GM12878 (cell line): ENCODE measurements around the gene HIBCH. TPM values are rescaled to one million over a fixed set of nuclear protein-coding genes. Genes with fewer than 3 reads are reported as not detected.

ENCODE experiments used
- ATAC-seq: fragments of 200-7000 bp; cut with Tn5 transposase; 3 replicates; pipeline ENCODE4 v1.9.1; 2020; ENCODE audit warnings: mild to moderate bottlenecking, moderate library complexity
- BruUV-seq: library from RNA; stranded (reverse); fragments of 400-500 nt; replicated peaks from 2 replicates; lab custom pipeline; 2021; lab: Mats Ljungman, UMichigan
- CTCF ChIA-PET: fragments of 300-600 bp; sonication (Branson Sonifier 250); formaldehyde crosslinking; extraction: SDS; loops from one replicate; lab custom pipeline; 2021; ENCODE audit warnings: inconsistent platforms; lab: Yijun Ruan, JAX
- POLR2A ChIA-PET: fragments of 350-600 bp; formaldehyde crosslinking; extraction: SDS; loops from one replicate; lab custom pipeline; 2021; ENCODE audit warnings: inconsistent platforms; lab: Charles Lee
- RAD21 ChIA-PET: fragments of 300-600 bp; sonication (Branson Sonifier 250); formaldehyde crosslinking; loops from one replicate; lab custom pipeline; 2023; ENCODE audit warnings: antibody characterized with exemption; ENCODE audit not compliant: unreplicated experiment; lab: Charles Lee
- SMC1A ChIA-PET: fragments of 300-600 bp; sonication (Branson Sonifier 250); formaldehyde crosslinking; loops from one replicate; lab custom pipeline; 2023; ENCODE audit not compliant: unreplicated experiment, uncharacterized antibody; lab: Charles Lee
- DNase-seq: peaks from one replicate; pipeline ENCODE4 v3.0.0-alpha.2; 2011; ENCODE audit warnings: low read depth, low spot score
- FAIRE-seq: peaks from 3 replicates; lab custom pipeline; 2011; peaks lifted over from hg19 to GRCh38; lab: Jason Lieb, UNC
- H2AFZ ChIP-seq: 2 replicates; pipeline ENCODE4 v1.6.0; 2011; ENCODE audit warnings: low read depth, low read length, control low read depth; ENCODE audit not compliant: control insufficient read depth
- H3K27ac ChIP-seq: 2 replicates; pipeline ENCODE4 v1.5.1; 2011; ENCODE audit warnings: control low read depth; ENCODE audit not compliant: control insufficient read depth, insufficient read depth
- H3K27me3 ChIP-seq, 2 experiments: replicated peaks in 1 of 2; 2 replicates each; pipeline versions ENCODE4 v1.6.0 to v1.6.1; 2011; ENCODE audit warnings: low read length in 1 of 2; ENCODE audit not compliant: control insufficient read depth in 2 of 2, insufficient read depth in 2 of 2
- H3K36me3 ChIP-seq, 2 experiments: 2 replicates each; pipeline ENCODE4 v1.5.1; 2011; ENCODE audit warnings: low read length in 1 of 2; ENCODE audit not compliant: control insufficient read depth in 2 of 2, insufficient read depth in 2 of 2
- H3K4me1 ChIP-seq: 2 replicates; pipeline ENCODE4 v1.6.1; 2011; ENCODE audit warnings: mild to moderate bottlenecking, low read length, moderate library complexity, mixed read lengths; ENCODE audit not compliant: control insufficient read depth, insufficient read depth
- H3K4me2 ChIP-seq: 2 replicates; pipeline ENCODE4 v1.6.0; 2011; ENCODE audit warnings: control low read depth; ENCODE audit not compliant: control insufficient read depth, insufficient read depth
- H3K4me3 ChIP-seq: fragments of 200-600 bp; sonication (generic); 2 replicates; pipeline ENCODE4 v1.5.1; 2016
- H3K79me2 ChIP-seq: 2 replicates; pipeline ENCODE4 v1.6.0; 2011; ENCODE audit warnings: low read length; ENCODE audit not compliant: control insufficient read depth, insufficient read depth
- H3K9ac ChIP-seq: 2 replicates; pipeline ENCODE4 v1.8.0; 2011; ENCODE audit warnings: low read length, control low read depth, mixed read lengths; ENCODE audit not compliant: control insufficient read depth, insufficient read depth
- H3K9me3 ChIP-seq: replicated peaks from 3 replicates; pipeline ENCODE4 v1.5.1; 2011; ENCODE audit warnings: mild to moderate bottlenecking, low read length; ENCODE audit not compliant: control insufficient read depth, insufficient read depth
- H4K20me1 ChIP-seq: 2 replicates; pipeline ENCODE4 v1.6.0; 2011; ENCODE audit not compliant: control insufficient read depth, insufficient read depth
- SUZ12 ChIP-seq: fragments of 200-600 bp; sonication (generic); IDR thresholded peaks from one replicate; pipeline ENCODE4 v1.6.1; 2018; ENCODE audit warnings: antibody characterized with exemption, mild to moderate bottlenecking; ENCODE audit not compliant: unreplicated experiment
- WGBS: methylation state at CpG from one replicate; pipeline ENCODE4 v1.1.6; 2016; ENCODE audit warnings: low lambda C conversion rate; ENCODE audit not compliant: insufficient replicate concordance, insufficient coverage; ENCODE audit errors: missing lambda C conversion rate; 5-methylcytosine and 5-hydroxymethylcytosine counted together
- in situ Hi-C: fragments of 300-500 bp; cut with MboI; formaldehyde crosslinking; loops from 9 replicates; pipeline ENCODE4 v1.14.3; 2018; ENCODE audit warnings: mixed read lengths
- intact Hi-C: fragments of 100-400 bp; cut with micrococcal nuclease; formaldehyde crosslinking; loops from one replicate; pipeline ENCODE4 v1.14.2; 2022; ENCODE audit not compliant: unreplicated experiment
- polyA plus RNA-seq, 11 experiments: library from polyadenylated mRNA; depleted of rRNA in 4 of 11; unstranded in 6 of 11; stranded (reverse) in 5 of 11; fragments of >200 nt; fragmentation: Nextera tagmentation in 4 of 11; fragmentation: Illumina TruSeq in 1 of 11; extraction: Ambion mirVana in 4 of 11; extraction: Trizol in 1 of 11; gene quantifications; 1 replicate in 1 of 11; 2 replicates in 10 of 11; pipeline versions ENCODE4 v1.2.1 to v1.2.3, GENCODE V29; 2011 to 2016; ENCODE audit warnings: inconsistent platforms in 2 of 11, missing spikeins in 2 of 11, low read depth in 1 of 11
- total RNA-seq, 4 experiments: library from RNA; depleted of rRNA in 3 of 4; stranded (reverse); fragments of >200 nt in 3 of 4; fragmentation: Illumina TruSeq in 1 of 4; extraction: Trizol in 1 of 4; gene quantifications; 2 replicates each; pipeline versions ENCODE4 v1.2.1 to v1.2.3, GENCODE V29; 2013 to 2021
- TF ChIP-seq, protein P1 (sequence below): IDR thresholded peaks from 2 replicates; pipeline ENCODE4 v1.6.1; 2011; ENCODE audit warnings: mild to moderate bottlenecking, low read depth, low read length, moderate library complexity; ENCODE audit not compliant: insufficient replicate concordance
- TF ChIP-seq, protein P2 (sequence below): IDR thresholded peaks from 2 replicates; pipeline ENCODE4 v1.6.1; 2011; ENCODE audit warnings: borderline replicate concordance, low read depth, mild to moderate bottlenecking, moderate library complexity, low read length; ENCODE audit not compliant: insufficient read depth, poor library complexity, severe bottlenecking

The HIBCH gene
- total and polyA plus RNA-seq, 10 of the 15 experiments (the other 5 are each of a cell fraction or from before 2014, with no cell fraction given): 22.3 to 81.0 (median 37.4) TPM

GRCh38 chr2:190365499-190366204 is 46.0 kb upstream of the HIBCH start:
- in situ Hi-C loops (no loop called here), intact Hi-C loops (no loop called here)
- H3K9me3 ChIP-seq: no peaks in the 10 kb centered on the region
- DNase-seq (no peak), FAIRE-seq (no peak), ATAC-seq (no peak)
- H4K20me1 ChIP-seq: no peaks in the 10 kb centered on the region
- H3K4me3 ChIP-seq: no peak overlapping the region
- H3K27ac ChIP-seq: no peak overlapping the region
- CTCF ChIA-PET: interaction anchor here (1.0 to 2.4 kb wide), 3 partner anchors 21 to 315 kb away, joined by 3 to 9 read pairs (median 8); partner anchors contain the start of gene INPP1
- H3K4me1 ChIP-seq: no peaks in the 10 kb centered on the region
- H3K9ac ChIP-seq: no peak overlapping the region
- 91% methylated on average over 19 of the region's 19 CpGs for WGBS
- no peak overlapping the region for H2AFZ ChIP-seq
- RAD21 ChIA-PET: interaction anchor here (1.0 kb wide), 1 partner anchor 314 kb away, joined by 3 read pairs; no protein-coding TSS in a partner anchor
- TF ChIP-seq, protein P1, sequence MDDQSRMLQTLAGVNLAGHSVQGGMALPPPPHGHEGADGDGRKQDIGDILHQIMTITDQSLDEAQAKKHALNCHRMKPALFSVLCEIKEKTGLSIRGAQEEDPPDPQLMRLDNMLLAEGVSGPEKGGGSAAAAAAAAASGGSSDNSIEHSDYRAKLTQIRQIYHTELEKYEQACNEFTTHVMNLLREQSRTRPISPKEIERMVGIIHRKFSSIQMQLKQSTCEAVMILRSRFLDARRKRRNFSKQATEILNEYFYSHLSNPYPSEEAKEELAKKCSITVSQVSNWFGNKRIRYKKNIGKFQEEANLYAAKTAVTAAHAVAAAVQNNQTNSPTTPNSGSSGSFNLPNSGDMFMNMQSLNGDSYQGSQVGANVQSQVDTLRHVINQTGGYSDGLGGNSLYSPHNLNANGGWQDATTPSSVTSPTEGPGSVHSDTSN: peak; percentile 34
- no peak for TF ChIP-seq SUZ12
- TF ChIP-seq, protein P2, sequence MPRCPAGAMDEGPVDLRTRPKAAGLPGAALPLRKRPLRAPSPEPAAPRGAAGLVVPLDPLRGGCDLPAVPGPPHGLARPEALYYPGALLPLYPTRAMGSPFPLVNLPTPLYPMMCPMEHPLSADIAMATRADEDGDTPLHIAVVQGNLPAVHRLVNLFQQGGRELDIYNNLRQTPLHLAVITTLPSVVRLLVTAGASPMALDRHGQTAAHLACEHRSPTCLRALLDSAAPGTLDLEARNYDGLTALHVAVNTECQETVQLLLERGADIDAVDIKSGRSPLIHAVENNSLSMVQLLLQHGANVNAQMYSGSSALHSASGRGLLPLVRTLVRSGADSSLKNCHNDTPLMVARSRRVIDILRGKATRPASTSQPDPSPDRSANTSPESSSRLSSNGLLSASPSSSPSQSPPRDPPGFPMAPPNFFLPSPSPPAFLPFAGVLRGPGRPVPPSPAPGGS: peak; percentile 91
- no peak overlapping the region for H3K4me2 ChIP-seq
- no TSS peak for BruUV-seq
- H3K79me2 ChIP-seq: peaks cover 2% of the 10 kb centered on the region
- SMC1A ChIA-PET: interaction anchor here (1.1 to 2.6 kb wide), 3 partner anchors 10 to 21 kb away, joined by 3 to 15 read pairs (median 3); partner anchors contain the start of gene INPP1
- H3K36me3 ChIP-seq: no peaks in the 10 kb centered on the region
- POLR2A ChIA-PET: no interaction called here
- H3K27me3 ChIP-seq: no peaks in the 10 kb centered on the region
